Activated CD4-positive, CD25-positive, alpha-beta regulatory T cell (primary cell): ENCODE data around the gene RBP3.

Source experiments
- DNase-seq, 4 experiments: peaks; one replicate each; lab custom pipeline; 2025; lab: John Stamatoyannopoulos, UW

Gene RBP3

GRCh38 chr10:47336387-47337134, 11.6 kb upstream of the RBP3 start:
- no peak for DNase-seq

DNA sequence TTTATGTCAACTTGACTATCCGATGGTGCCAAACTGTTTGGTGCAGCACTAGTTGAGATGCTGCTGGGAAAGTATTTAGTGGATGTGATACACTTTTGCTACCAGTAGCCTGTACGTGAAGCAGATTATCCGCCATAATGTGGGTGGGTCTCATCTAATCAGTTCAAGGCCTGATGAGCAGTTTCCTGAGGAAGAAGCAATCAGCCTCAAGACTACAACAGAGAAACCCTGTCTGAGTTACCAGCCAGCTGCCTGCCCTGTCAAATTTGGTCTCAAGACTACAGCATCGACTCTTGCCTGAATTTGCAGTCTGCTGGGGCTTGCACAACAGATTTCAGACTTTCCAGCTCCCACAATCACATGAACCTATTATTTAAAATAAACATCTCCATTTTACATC, 10.9 kb upstream of the RBP3 start:
- no peak for DNase-seq

DNA sequence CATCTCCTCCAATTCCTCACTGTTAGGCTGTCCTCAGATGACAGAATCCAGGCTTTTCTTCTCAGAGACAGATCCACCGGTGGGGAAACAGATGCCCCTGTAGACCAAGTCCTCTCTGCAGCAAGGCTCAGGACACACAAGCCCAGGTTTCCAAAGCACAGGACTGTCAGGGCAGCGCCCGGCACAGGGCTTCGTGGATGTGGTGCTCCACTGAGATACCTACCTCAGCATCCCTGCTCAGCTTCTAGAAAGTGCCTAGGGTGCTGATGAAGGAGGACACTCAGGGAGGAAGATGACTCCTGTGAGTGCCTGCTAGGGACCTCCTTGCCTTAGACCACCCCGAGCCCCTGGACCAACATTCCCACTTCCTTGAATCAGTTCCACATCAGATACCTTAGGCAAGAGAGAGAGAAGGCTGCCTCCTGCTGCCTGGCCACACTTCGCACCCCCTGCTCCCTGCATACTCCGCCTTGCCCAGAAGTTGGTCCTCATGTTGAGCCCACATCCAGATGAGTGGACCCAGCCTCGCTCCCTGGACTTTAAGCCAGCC, 8.9 kb upstream of the RBP3 start:
- no peak for DNase-seq

- no peak for DNase-seq
These were observed 8.2 kb upstream of the RBP3 start for GRCh38 chr10:47339759-47340607.

GRCh38 chr10:47340608-47341170, 7.5 kb upstream of the RBP3 start:
- peak; percentile 15 to 66 (median 42) for DNase-seq

GRCh38 chr10:47344996-47345870, 2.9 kb upstream of the RBP3 start:
- DNase-seq: no peak

DNA sequence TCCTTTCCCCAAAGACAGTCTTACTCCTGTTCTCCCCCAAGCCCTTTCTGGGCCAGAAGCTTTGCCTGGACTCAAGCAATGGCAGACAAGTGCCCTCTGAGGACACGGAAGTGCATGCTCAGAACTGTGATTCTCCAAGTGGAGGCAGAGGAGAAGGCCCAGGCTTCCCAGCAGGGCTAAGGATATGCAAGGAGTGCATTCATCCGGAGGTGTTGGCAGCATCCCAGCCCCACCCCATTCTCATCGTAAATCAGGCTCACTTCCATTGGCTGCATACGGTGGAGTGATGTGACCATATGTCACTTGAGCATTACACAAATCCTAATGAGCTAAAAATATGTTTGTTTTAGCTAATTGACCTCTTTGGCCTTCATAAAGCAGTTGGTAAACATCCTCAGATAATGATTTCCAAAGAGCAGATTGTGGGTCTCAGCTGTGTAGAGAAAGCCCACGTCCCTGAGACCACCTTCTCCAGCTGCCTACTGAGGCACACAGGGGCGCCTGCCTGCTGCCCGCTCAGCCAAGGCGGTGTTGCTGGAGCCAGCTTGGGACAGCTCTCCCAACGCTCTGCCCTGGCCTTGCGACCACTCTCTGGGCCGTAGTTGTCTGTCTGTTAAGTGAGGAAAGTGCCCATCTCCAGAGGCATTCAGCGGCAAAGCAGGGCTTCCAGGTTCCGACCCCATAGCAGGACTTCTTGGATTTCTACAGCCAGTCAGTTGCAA, 1.4 kb upstream of the RBP3 start:
- no peak for DNase-seq

DNA sequence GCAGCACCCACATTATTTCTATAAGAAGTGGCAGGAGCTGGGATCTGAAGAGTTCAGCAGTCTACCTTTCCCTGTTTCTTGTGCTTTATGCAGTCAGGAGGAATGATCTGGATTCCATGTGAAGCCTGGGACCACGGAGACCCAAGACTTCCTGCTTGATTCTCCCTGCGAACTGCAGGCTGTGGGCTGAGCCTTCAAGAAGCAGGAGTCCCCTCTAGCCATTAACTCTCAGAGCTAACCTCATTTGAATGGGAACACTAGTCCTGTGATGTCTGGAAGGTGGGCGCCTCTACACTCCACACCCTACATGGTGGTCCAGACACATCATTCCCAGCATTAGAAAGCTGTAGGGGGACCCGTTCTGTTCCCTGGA, 874 bp upstream of the RBP3 start:
- DNase-seq: no peak

GRCh38 chr10:47348661-47349470, 703 bp downstream of the RBP3 start:
- DNase-seq: no peak

DNA sequence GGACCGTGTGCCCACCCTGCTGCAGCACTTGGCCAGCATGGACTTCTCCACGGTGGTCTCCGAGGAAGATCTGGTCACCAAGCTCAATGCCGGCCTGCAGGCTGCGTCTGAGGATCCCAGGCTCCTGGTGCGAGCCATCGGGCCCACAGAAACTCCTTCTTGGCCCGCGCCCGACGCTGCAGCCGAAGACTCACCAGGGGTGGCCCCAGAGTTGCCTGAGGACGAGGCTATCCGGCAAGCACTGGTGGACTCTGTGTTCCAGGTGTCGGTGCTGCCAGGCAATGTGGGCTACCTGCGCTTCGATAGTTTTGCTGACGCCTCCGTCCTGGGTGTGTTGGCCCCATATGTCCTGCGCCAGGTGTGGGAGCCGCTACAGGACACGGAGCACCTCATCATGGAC, 1.4 kb downstream of the RBP3 start:
- no peak for DNase-seq

GRCh38 chr10:47349941-47350371, 1.8 kb downstream of the RBP3 start:
- no peak for DNase-seq

- DNase-seq: no peak
These were observed 2.8 kb downstream of the RBP3 start for GRCh38 chr10:47350671-47351640.

- no peak for DNase-seq
These were observed 4.0 kb downstream of the RBP3 start for GRCh38 chr10:47351899-47352815.

- no peak for DNase-seq
These were observed 5.2 kb downstream of the RBP3 start for GRCh38 chr10:47353351-47353750.

DNA sequence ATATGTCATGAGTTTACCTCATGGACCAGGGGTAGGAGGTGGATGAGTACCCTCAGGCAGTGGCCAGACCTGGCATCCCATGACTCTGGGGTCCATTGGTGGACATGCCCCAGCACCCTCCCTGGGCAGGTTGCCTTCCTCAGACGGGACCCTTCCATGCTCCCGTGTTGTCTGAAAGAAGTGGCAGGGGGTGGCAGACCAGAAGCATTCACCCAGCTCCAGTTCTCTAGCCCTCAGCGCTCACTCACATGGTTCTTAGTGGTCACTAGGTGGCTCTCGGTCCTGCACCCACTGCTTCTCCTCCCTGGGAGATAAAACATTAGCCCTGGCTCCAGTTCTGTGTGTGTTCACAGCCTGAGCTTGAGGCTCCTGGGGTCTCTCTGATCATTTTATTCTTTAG, 6.0 kb downstream of the RBP3 start:
- no peak for DNase-seq

DNA sequence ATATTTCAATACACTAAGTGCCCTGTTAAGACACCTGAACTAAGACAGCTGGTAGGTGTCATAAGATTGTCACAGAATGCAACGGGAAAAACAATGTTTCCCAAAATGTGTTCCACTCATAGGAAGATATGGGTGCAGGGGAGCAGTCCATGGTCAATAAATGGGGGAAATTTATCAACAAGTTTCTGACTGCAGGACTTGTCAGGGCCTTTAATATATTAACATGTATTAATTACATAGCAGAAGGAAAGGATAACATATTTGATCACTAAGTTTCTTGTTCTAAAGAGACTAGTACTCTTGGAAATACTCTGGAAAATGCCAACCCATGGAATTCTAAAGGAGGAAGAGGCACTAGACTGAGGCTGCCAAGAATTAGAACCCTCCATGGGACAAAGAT, 6.7 kb downstream of the RBP3 start:
- DNase-seq: no peak

DNA sequence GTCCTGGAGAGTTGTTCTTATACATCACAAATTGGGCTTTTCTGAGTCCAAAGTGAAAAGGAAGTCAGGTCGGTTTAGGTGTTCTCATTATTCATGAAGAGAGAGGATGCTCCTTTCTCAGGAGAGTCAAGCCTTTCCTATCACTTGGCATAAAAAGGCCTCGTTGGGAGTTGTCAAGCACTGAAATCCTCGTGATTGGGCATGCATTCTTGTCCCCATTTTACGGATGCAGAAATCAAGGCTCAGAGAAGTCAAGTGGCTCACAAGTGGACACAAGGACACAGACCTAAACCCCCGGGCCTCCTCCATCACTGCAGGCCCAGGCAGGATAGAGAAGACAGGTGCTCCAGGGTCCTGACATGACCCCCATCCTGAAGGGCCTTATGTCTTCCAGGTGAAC, 8.5 kb downstream of the RBP3 start:
- no peak for DNase-seq

GRCh38 chr10:47357131-47357582, 9.0 kb downstream of the RBP3 start:
- no peak for DNase-seq
